HuH-7 (cell line): ENCODE data around the gene NOX1.
A peak's percentile ranks its signal among the peaks of the same experiment; 100 is the strongest.

Source experiments
- DNase-seq: peaks from one replicate; pipeline ENCODE4 v3.0.0; 2011; ENCODE audit warnings: low spot score

Gene NOX1

GRCh38 chrX:100874325-100874724, at the start of gene NOX1:
Gene NOX1 (minus strand): TSS chrX:100874359. CDS start chrX:100874139, 220 bp downstream.
- DNase-seq: peak; percentile 30

- no peak for DNase-seq
Observed at GRCh38 chrX:100915562-100915961, 41.4 kb upstream of the NOX1 start.

GRCh38 chrX:100913111-100913510, 39.0 kb upstream of the NOX1 start:
- no peak for DNase-seq

- no peak for DNase-seq
Observed at GRCh38 chrX:100911731-100912130, 37.6 kb upstream of the NOX1 start.

- DNase-seq: no peak
Observed at GRCh38 chrX:100905620-100906019, 31.5 kb upstream of the NOX1 start.

GRCh38 chrX:100904433-100904832, 30.3 kb upstream of the NOX1 start:
- DNase-seq: no peak

- peak; percentile 23 for DNase-seq
Observed at GRCh38 chrX:100895365-100896075, 21.4 kb upstream of the NOX1 start.

GRCh38 chrX:100883654-100884053, 9.5 kb upstream of the NOX1 start:
- no peak for DNase-seq

- DNase-seq: no peak
Observed at GRCh38 chrX:100880368-100880767, 6.2 kb upstream of the NOX1 start.

GRCh38 chrX:100871594-100872560, 2.3 kb downstream of the NOX1 start:
- no peak for DNase-seq

GRCh38 chrX:100870527-100870926, 3.6 kb downstream of the NOX1 start:
- DNase-seq: no peak

GRCh38 chrX:100868273-100868672, 5.9 kb downstream of the NOX1 start:
- no peak for DNase-seq

- no peak for DNase-seq
Observed at GRCh38 chrX:100864657-100865391, 9.3 kb downstream of the NOX1 start.

GRCh38 chrX:100863326-100863864, 10.8 kb downstream of the NOX1 start:
- DNase-seq: no peak

GRCh38 chrX:100852810-100853209, 21.3 kb downstream of the NOX1 start:
- DNase-seq: no peak

GRCh38 chrX:100850317-100850716, 23.8 kb downstream of the NOX1 start:
- no peak for DNase-seq

- DNase-seq: no peak
Observed at GRCh38 chrX:100831219-100831946, 42.8 kb downstream of the NOX1 start.

- DNase-seq: no peak
Observed at GRCh38 chrX:100830547-100830946, 43.6 kb downstream of the NOX1 start.

GRCh38 chrX:100830143-100830542, 44.0 kb downstream of the NOX1 start:
- no peak for DNase-seq

GRCh38 chrX:100829730-100830129, 44.4 kb downstream of the NOX1 start:
- DNase-seq: no peak
